ENCODE data around the gene SCGB3A2.
"Not testable (repeated sequence)": the region's sequence is repeated elsewhere in the genome, so short reads cannot be mapped to it uniquely, and the experiment has no call there.

The SCGB3A2 gene

GRCh38 chr5:147854894-147855773 lies 23.4 kb upstream of the SCGB3A2 start:
- Mint-ChIP-seq H3K27ac (no peak overlapping the region), H3K4me1 (no peaks in the 10 kb centered on the region), H3K36me3 (no peaks in the 10 kb centered on the region), H3K9me3 (no peaks in the 10 kb centered on the region), H3K27me3 (peaks cover 0 to 9% of the 10 kb centered on the region in 2 donors), H3K4me3 (no peak overlapping the region)
- no peak for ATAC-seq (replicated peaks)
- no peak for DNase-seq

GRCh38 chr5:147855774-147856069 lies 22.8 kb upstream of the SCGB3A2 start:
- Mint-ChIP-seq H3K36me3 (no peaks in the 10 kb centered on the region), H3K4me1 (no peaks in the 10 kb centered on the region), H3K27me3 (peaks cover 0 to 9% of the 10 kb centered on the region in 2 donors), H3K27ac (no peak overlapping the region), H3K9me3 (no peaks in the 10 kb centered on the region), H3K4me3 (no peak overlapping the region)
- DNase-seq (no peak), ATAC-seq (replicated peaks) (no peak)

- no peaks in the 10 kb centered on the region for H3K9me3 Mint-ChIP-seq
- no peaks in the 10 kb centered on the region for H3K4me1 Mint-ChIP-seq
- H3K27me3 Mint-ChIP-seq = peaks cover 0 to 9% of the 10 kb centered on the region in 2 donors
- ATAC-seq (replicated peaks) (no peak), DNase-seq (no peak)
- no peak overlapping the region for H3K27ac Mint-ChIP-seq
- no peaks in the 10 kb centered on the region for H3K36me3 Mint-ChIP-seq
- H3K4me3 Mint-ChIP-seq = no peak overlapping the region
Observed at GRCh38 chr5:147856801-147857200, 21.7 kb upstream of the SCGB3A2 start.

- peak; percentile 52 to 63 for ATAC-seq (replicated peaks)
- Mint-ChIP-seq H3K4me3 (no peak overlapping the region), H3K27ac (no peak overlapping the region), H3K36me3 (no peaks in the 10 kb centered on the region), H3K9me3 (no peaks in the 10 kb centered on the region), H3K4me1 (no peaks in the 10 kb centered on the region), H3K27me3 (peaks cover 0 to 9% of the 10 kb centered on the region in 2 donors)
- DNase-seq = peak; percentile 2
Observed at GRCh38 chr5:147857302-147858129, 21.0 kb upstream of the SCGB3A2 start.

- Mint-ChIP-seq H3K27me3 (peaks cover 0 to 6% of the 10 kb centered on the region in 2 donors), H3K36me3 (no peaks in the 10 kb centered on the region), H3K4me1 (no peaks in the 10 kb centered on the region), H3K4me3 (no peak overlapping the region), H3K27ac (no peak overlapping the region), H3K9me3 (no peaks in the 10 kb centered on the region)
- ATAC-seq (replicated peaks) (no peak), DNase-seq (no peak)
Observed at GRCh38 chr5:147858565-147858964, 19.9 kb upstream of the SCGB3A2 start.

- Mint-ChIP-seq H3K27me3 (peaks cover 5 to 9% of the 10 kb centered on the region in 2 donors), H3K27ac (no peak overlapping the region), H3K4me1 (no peaks in the 10 kb centered on the region), H3K9me3 (no peaks in the 10 kb centered on the region), H3K36me3 (no peaks in the 10 kb centered on the region), H3K4me3 (no peak overlapping the region)
- ATAC-seq (replicated peaks) (no peak), DNase-seq (no peak)
Observed at GRCh38 chr5:147859962-147860640, 18.4 kb upstream of the SCGB3A2 start.

- H3K4me1 Mint-ChIP-seq = no peaks in the 10 kb centered on the region
- H3K36me3 Mint-ChIP-seq = no peaks in the 10 kb centered on the region
- H3K27ac Mint-ChIP-seq = no peak overlapping the region
- DNase-seq (no peak), ATAC-seq (replicated peaks) (no peak)
- H3K4me3 Mint-ChIP-seq = no peak overlapping the region
- H3K27me3 Mint-ChIP-seq = peaks cover 5 to 9% of the 10 kb centered on the region in 2 donors
- no peaks in the 10 kb centered on the region for H3K9me3 Mint-ChIP-seq
Observed at GRCh38 chr5:147860641-147861025, 17.9 kb upstream of the SCGB3A2 start.

GRCh38 chr5:147863454-147864158 lies 14.9 kb upstream of the SCGB3A2 start:
- Mint-ChIP-seq H3K4me1 (no peaks in the 10 kb centered on the region), H3K27ac (no peak overlapping the region), H3K4me3 (no peak overlapping the region), H3K9me3 (no peaks in the 10 kb centered on the region), H3K27me3 (peaks cover 5% of the 10 kb centered on the region in 2 donors), H3K36me3 (no peaks in the 10 kb centered on the region)
- no peak for DNase-seq
- no peak for ATAC-seq (replicated peaks)

- H3K27ac Mint-ChIP-seq = no peak overlapping the region
- H3K4me1 Mint-ChIP-seq = no peaks in the 10 kb centered on the region
- ATAC-seq (replicated peaks) (no peak), DNase-seq (no peak)
- H3K36me3 Mint-ChIP-seq = no peaks in the 10 kb centered on the region
- peaks cover 4 to 5% of the 10 kb centered on the region in 2 donors for H3K27me3 Mint-ChIP-seq
- H3K9me3 Mint-ChIP-seq = no peaks in the 10 kb centered on the region
- no peak overlapping the region for H3K4me3 Mint-ChIP-seq
Observed at GRCh38 chr5:147869112-147869511, 9.4 kb upstream of the SCGB3A2 start.

- H3K27ac Mint-ChIP-seq; DNase-seq; H3K27me3 Mint-ChIP-seq; H3K36me3 Mint-ChIP-seq; H3K4me3 Mint-ChIP-seq; ATAC-seq (replicated peaks); H3K9me3 Mint-ChIP-seq; H3K4me1 Mint-ChIP-seq: not testable (repeated sequence)
Observed at GRCh38 chr5:147869892-147870291, 8.6 kb upstream of the SCGB3A2 start.

GRCh38 chr5:147871980-147872549 lies 6.4 kb upstream of the SCGB3A2 start:
- not testable (repeated sequence) for H3K4me1 Mint-ChIP-seq; H3K27me3 Mint-ChIP-seq; H3K9me3 Mint-ChIP-seq; H3K27ac Mint-ChIP-seq; H3K36me3 Mint-ChIP-seq; ATAC-seq (replicated peaks); H3K4me3 Mint-ChIP-seq; DNase-seq

- ATAC-seq (replicated peaks); H3K36me3 Mint-ChIP-seq; H3K9me3 Mint-ChIP-seq; H3K4me3 Mint-ChIP-seq; DNase-seq; H3K27me3 Mint-ChIP-seq; H3K4me1 Mint-ChIP-seq; H3K27ac Mint-ChIP-seq: not testable (repeated sequence)
Observed at GRCh38 chr5:147872744-147873435, 5.6 kb upstream of the SCGB3A2 start.

- H3K36me3 Mint-ChIP-seq; H3K9me3 Mint-ChIP-seq; H3K4me1 Mint-ChIP-seq; H3K4me3 Mint-ChIP-seq; H3K27me3 Mint-ChIP-seq; ATAC-seq (replicated peaks); DNase-seq; H3K27ac Mint-ChIP-seq: not testable (repeated sequence)
Observed at GRCh38 chr5:147874118-147874875, 4.2 kb upstream of the SCGB3A2 start.
